Hematopoietic multipotent progenitor cell treated with erythropoietin and hydrocortisone succinate and interleukin-3 and kit ligand, for 15 days (in vitro differentiated cells): ENCODE data around the gene RAB5A.
"Not testable (repeated sequence)": the region's sequence is repeated elsewhere in the genome, so short reads cannot be mapped to it uniquely, and the experiment has no call there.

Experiments
- DNase-seq: peaks from one replicate; pipeline ENCODE4 v3.0.0-alpha.2; 2015; ENCODE audit warnings: low spot score

RAB5A gene

GRCh38 chr3:19948226-19948591 lies 1.3 kb downstream of the RAB5A start:
- no peak for DNase-seq

GRCh38 chr3:19950316-19950715 lies 3.4 kb downstream of the RAB5A start:
- no peak for DNase-seq

- DNase-seq, result no peak
Measured at GRCh38 chr3:19954676-19955075, 7.8 kb downstream of the RAB5A start.

- not testable (repeated sequence) for DNase-seq
Measured at GRCh38 chr3:19957354-19957753, 10.5 kb downstream of the RAB5A start.

- DNase-seq, result no peak
Measured at GRCh38 chr3:19959505-19959904, 12.6 kb downstream of the RAB5A start.

GRCh38 chr3:19960696-19961095 lies 13.8 kb downstream of the RAB5A start:
- DNase-seq, result peak; percentile 65

- DNase-seq, result no peak
Measured at GRCh38 chr3:19961960-19962359, 15.1 kb downstream of the RAB5A start.

- DNase-seq, result no peak
Measured at GRCh38 chr3:19967208-19967607, 20.3 kb downstream of the RAB5A start.

GRCh38 chr3:19967812-19968211 lies 20.9 kb downstream of the RAB5A start:
- no peak for DNase-seq

- DNase-seq, result no peak
Measured at GRCh38 chr3:19970327-19970726, 23.4 kb downstream of the RAB5A start.

GRCh38 chr3:19972054-19972453 lies 25.2 kb downstream of the RAB5A start:
- no peak for DNase-seq

- DNase-seq, result not testable (repeated sequence)
Measured at GRCh38 chr3:19988904-19989303, 42.0 kb downstream of the RAB5A start.

GRCh38 chr3:19994796-19995195 lies 47.9 kb downstream of the RAB5A start:
- no peak for DNase-seq

GRCh38 chr3:19997502-19997901 lies 50.6 kb downstream of the RAB5A start:
- no peak for DNase-seq

- DNase-seq, result peak; percentile 32
Measured at GRCh38 chr3:20001932-20002331, 55.0 kb downstream of the RAB5A start.

GRCh38 chr3:20007960-20008359 lies 61.1 kb downstream of the RAB5A start:
- no peak for DNase-seq

GRCh38 chr3:20008646-20009045 lies 61.7 kb downstream of the RAB5A start:
- peak; percentile 26 for DNase-seq

- no peak for DNase-seq
Measured at GRCh38 chr3:20012164-20012563, 65.3 kb downstream of the RAB5A start, which contains the start of gene PP2D1. Gene PP2D1 (minus strand): TSS chr3:20012264. CDS start chr3:20012072, 192 bp downstream.

- DNase-seq, result peak; percentile 67
Measured at GRCh38 chr3:20013396-20013795, 66.5 kb downstream of the RAB5A start.

GRCh38 chr3:20015525-20015924 lies 68.6 kb downstream of the RAB5A start:
- peak; percentile 51 for DNase-seq

GRCh38 chr3:20016076-20016475 lies 69.2 kb downstream of the RAB5A start:
- DNase-seq, result not testable (repeated sequence)

GRCh38 chr3:20022954-20023622 lies 76.2 kb downstream of the RAB5A start:
- DNase-seq, result peak; percentile 90

GRCh38 chr3:20023623-20024405 lies 76.9 kb downstream of the RAB5A start:
- peak; percentile 49 for DNase-seq

- DNase-seq, result no peak
Measured at GRCh38 chr3:20027136-20027535, 80.2 kb downstream of the RAB5A start.
